GM18858 (cell line): ENCODE measurements around the gene SMARCA1.
"Not testable (repeated sequence)": the region's sequence is repeated elsewhere in the genome, so short reads cannot be mapped to it uniquely, and the experiment has no call there.

Experiments
- ATAC-seq: cut with Tn5 transposase; IDR thresholded peaks from one replicate; pipeline ENCODE4 v1.9.1; 2021; ENCODE audit not compliant: unreplicated experiment

Gene SMARCA1, protein sequence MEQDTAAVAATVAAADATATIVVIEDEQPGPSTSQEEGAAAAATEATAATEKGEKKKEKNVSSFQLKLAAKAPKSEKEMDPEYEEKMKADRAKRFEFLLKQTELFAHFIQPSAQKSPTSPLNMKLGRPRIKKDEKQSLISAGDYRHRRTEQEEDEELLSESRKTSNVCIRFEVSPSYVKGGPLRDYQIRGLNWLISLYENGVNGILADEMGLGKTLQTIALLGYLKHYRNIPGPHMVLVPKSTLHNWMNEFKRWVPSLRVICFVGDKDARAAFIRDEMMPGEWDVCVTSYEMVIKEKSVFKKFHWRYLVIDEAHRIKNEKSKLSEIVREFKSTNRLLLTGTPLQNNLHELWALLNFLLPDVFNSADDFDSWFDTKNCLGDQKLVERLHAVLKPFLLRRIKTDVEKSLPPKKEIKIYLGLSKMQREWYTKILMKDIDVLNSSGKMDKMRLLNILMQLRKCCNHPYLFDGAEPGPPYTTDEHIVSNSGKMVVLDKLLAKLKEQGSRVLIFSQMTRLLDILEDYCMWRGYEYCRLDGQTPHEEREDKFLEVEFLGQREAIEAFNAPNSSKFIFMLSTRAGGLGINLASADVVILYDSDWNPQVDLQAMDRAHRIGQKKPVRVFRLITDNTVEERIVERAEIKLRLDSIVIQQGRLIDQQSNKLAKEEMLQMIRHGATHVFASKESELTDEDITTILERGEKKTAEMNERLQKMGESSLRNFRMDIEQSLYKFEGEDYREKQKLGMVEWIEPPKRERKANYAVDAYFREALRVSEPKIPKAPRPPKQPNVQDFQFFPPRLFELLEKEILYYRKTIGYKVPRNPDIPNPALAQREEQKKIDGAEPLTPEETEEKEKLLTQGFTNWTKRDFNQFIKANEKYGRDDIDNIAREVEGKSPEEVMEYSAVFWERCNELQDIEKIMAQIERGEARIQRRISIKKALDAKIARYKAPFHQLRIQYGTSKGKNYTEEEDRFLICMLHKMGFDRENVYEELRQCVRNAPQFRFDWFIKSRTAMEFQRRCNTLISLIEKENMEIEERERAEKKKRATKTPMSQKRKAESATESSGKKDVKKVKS

DNA sequence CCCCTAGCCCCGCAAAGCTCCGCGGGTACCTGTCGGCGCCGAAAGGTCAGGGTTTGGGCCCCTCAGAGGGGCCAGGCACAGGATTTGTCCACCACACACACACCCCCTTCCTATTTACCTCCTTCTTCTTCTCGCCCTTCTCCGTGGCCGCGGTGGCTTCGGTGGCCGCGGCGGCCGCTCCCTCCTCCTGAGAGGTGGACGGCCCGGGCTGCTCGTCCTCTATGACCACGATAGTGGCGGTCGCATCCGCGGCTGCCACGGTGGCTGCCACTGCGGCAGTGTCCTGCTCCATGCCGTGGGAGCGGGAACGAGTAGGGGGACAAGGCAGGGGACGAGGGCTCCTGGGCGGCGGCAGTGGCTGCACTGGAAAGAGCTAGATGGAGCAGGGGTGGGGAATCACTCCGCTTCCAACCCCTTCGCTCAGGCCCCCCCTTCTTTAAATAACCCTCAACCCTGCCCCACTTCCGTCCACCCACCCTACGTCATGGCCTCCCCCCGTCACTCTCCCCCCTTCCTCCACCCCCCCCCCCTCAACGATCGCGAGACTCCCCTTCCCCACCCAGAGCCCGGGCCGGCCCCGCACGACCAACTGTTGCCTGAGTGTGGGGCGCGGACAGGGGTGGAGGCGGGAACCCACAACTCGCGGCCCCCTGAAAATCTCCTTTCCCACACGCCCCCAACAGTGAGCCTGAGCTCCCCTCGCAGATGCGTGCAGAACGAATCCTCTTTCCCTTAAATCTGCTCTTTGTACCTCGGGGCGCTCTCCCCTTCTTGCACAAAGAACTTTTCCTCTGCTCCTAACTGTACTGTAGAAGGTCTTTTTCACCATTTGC is at the start of gene SMARCA1:
SMARCA1 (minus strand) TSS at position 412 of the 833 bp plus-strand sequence; CDS start at position 292, 120 bp downstream.
- no peak for ATAC-seq

DNA sequence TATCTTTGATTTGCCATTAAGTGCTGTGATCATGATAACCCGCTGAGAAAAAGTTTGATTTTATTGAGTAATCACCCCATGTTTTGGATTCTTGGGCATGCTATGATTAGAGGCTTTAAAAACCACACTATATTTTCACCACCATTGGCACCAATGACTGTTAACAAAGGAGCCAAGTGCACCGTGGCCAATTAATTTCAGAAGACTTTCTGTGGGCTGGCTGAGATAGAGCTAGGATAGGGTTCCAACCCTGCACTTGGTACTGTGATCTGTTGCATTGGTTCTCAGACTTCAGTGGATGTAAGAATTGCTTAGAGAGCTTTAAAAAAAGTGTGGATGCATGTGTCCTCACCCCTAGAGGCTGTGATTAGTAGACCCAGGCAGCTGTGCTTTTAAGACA is 49.1 kb upstream of the SMARCA1 start:
- no peak for ATAC-seq

DNA sequence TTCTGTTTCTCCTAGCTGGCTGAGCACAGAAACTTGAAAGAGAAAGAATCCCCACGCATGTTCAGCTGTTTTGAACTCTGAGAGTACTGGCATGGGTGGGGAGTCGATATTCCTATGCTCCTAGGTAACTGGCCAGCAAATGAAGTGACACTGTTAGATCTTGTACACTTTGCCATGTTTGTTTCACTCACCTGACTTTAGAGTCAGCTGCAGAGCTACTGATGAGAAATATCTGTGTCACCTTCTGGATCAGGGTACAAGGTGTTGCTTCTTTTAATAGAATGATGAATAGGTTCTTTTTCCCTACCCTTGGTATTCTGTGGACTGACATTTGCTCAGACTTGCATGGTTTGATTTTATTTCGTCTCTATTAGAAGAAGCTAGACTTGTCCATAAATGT is 45.1 kb upstream of the SMARCA1 start:
- ATAC-seq = no peak

DNA sequence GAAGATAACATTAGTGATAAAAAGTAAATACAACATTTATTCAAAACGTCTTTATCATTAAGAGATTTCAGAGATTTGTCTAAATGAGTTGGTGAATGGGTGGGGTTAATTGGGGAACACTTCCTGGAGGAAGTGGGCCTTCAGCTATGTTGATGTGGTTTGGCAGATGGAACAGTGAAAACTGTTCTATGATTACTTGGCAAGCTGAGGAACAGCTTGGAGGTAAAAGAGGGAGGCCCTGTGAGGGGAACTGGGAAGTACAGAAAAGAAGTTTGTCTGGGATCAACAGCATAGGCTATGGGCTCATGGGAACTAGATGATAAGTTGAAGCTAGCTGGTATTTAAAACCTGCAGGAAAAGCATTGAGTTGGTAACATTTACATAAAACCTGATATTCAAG is 42.8 kb upstream of the SMARCA1 start:
- no peak for ATAC-seq

DNA sequence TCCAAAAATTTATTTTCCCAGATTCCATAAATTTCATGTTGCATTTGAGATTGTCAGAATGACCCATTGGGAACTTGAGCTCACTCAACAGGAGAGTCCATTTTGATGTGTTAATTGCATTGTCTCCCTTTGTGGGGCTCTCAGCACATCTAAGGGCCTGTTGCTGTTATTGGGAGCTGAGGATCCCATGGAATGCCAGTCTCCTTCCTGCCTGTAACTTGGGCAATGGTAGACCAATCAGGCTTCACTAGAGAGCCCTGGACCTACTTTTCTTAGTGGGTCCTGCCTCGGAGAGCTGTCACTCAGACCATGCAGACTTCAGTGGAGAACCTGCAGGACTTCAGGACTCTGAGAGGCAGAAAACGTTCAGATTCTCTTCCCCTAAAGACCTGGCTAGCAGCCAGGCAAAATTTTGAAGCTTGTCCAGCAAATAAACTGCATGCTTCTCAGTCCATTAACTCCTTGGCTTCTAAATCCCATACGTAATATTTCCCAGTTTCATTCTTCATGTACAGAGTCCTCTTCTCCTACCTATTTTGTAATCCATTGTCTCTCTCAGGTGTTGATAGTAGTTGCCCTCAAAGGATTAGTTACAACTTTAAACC is 41.9 kb upstream of the SMARCA1 start:
- no peak for ATAC-seq

DNA sequence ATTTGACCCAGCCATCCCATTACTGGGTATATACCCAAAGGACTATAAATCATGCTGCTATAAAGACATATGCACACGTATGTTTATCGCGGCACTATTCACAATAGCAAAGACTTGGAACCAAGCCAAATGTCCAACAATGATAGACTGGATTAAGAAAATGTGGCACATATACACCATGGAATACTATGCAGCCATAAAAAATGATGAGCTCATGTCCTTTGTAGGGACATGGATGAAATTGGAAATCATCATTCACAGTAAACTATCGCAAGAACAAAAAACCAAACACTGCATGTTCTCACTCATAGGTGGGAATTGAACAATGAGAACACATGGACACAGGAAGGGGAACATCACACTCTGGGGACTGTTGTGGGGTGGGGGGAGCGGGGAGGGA is 41.1 kb upstream of the SMARCA1 start:
- ATAC-seq = not testable (repeated sequence)

DNA sequence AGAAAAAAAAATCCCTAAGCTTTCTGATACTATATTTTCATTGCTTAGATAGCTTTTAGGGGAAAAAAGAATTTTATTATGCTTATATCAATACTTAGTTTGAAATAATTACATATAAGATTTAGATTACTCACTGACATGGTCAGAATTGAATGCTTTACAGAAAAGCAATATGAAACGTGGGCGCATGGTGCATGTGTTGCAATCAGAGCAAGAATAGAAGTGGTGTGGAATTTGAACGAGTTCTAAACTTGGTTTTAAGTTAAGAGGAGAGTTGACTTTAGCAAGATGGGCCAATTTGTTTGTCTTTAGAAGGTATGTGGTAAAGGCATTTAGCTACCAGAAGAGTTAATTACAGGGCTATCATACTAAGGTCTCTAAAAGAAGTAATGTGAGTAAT is 38.2 kb upstream of the SMARCA1 start:
- no peak for ATAC-seq

DNA sequence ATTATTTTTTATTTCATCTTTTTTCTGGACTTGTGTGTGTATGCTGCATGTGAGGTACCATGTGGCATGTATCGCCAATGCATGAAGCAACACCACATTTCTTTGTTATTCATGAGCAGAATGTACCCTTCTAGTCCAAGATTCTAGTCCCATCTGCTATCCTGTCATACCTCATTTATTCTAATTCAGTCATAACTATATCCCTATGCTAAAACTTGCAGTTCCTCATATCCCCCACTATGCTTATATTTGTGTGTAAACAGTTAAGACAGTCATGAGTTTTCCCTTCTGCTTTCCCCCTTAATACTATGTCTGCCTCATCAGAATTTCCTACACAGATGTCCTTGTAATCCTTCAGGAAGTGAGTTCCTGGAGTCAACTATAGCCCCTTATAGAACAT is 36.5 kb upstream of the SMARCA1 start:
- ATAC-seq = no peak

DNA sequence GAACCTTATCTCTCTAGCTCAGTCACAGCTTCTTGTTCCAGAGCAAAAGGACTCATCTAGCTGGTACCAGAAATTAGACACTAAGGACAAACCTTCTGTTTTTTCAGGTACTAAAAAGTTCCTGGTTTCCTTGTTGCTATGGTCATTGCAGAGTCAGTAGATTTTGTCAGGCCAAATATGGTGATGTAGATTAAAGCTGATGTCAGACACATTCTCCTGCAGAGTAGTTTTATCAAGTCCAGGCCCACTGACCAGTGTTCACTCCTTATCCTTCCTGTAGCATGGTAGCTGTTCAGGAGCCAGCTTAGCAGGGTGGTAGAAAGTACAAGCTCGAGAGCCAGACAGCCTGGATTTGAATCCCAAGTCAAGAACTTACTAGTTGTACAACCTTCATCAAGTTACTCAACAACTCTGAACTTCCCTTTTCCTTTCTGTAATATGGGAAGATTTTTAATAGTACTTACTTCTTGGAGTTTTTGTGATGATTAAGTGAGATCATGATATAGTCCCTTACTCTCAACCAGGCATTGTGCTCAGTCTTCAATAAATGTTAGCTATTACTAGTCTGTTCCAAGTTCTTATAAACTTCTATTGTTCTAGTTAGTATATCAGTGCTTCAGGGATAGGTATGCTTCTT is 34.7 kb upstream of the SMARCA1 start:
- ATAC-seq = no peak

DNA sequence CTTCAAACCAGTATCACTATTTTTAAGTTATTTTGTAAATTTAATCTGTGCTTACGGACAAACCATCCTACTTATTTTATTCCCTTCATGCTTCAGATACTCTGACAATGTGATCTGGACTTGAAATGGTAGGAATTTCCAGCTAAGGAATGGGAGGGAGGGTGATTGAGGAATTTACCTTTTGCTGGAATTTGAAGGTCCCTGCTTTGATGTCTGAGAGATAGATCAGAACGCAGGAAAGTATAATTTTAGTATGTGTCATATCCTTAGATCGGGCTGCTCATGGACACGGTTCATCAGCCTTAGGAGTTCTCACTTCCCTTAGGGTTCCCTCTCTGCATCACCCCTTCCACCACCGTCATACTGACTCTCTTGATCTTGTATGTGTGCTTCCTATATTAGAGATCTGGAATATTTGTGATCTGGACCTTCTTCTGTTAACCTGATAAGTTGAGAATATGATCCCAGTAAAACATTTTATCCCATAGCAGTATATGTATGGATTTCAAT is 33.6 kb upstream of the SMARCA1 start:
- no peak for ATAC-seq

DNA sequence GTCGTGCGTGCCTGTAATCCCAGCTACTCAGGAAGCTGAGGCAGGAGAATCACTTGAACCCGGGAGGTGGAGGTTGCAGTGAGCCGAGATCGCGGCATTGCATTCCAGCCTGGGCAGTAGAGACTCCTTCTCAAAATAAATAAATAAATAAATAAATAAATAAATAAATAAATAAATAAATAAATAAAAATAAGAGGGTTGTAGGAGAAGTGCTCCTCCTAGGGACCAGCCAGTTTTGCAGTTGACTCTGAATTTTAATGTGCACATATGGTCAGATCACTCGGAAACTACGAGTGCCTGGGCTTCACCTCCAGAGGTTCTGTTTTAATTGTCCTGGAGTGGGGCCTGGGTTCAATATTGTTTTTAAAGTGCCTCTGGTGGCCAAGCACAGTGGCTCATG is 31.5 kb upstream of the SMARCA1 start:
- not testable (repeated sequence) for ATAC-seq

DNA sequence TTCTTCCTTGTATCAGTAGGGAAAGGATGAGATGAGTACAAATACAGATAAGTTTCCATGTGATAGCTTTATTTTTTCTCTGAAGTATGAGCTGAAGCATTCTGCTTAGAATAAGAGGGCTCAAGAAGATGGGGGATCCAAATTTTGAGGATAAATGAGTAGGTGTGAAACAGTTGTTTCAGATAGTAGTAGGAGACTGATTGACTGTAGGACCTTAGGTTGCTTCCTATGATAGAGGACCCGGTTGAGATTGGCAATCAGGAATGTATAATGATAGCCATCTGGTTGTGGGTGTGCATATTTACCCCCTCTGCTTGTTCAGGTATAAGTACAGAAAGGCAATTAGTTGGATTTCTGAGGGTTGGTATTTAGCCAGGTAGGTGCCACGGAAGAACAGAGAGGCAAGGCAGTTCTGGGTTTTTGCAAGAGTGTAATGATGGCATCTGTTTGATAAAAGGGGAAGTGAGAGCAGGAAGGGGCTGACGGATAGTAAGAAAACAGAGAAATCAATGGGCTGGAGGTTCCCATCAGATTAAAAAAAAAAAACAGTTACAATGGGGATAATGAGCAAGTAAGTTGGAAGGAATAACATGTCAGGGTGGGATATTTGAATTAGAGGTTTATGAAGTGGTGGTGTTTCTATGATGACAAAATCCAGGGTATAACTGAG is 30.5 kb upstream of the SMARCA1 start:
- ATAC-seq = peak; percentile 97

DNA sequence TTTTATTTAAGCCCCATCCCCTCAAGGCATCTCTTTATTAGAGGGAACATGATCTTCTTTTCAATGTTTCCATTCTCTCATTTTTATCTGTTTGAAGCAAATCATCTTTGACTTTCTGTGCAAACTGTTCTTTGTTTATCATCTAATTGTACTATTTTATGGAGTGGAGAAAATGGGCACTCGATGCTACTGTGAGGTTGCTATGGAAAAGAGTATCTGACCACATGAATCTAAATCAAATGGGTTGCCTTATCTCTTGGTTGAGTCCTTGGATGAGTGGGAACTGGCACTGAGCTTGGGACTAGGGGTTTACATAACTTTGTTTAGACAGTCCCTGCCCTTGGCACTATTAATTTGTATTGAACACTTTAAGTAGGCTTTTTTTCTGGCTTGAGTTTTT is 25.8 kb upstream of the SMARCA1 start:
- no peak for ATAC-seq

DNA sequence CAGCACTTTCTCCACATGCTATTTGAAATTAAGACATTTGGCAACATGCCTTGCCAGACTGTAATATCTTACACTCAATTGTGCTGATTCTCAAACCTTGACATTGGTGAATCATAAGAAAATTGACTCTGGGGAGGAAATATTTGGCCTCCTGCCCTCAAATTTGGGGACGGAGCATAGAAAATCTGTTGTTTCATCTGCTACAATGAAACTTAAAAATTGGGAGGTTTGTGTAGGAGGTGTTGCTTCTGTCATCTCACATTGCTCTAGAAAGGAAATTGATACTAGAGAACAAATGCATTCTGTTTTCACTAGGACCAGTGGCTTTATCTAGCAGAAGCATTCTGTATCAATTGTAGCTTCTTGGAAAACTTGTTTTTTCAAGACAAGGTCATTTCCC is 22.1 kb upstream of the SMARCA1 start:
- no peak for ATAC-seq

DNA sequence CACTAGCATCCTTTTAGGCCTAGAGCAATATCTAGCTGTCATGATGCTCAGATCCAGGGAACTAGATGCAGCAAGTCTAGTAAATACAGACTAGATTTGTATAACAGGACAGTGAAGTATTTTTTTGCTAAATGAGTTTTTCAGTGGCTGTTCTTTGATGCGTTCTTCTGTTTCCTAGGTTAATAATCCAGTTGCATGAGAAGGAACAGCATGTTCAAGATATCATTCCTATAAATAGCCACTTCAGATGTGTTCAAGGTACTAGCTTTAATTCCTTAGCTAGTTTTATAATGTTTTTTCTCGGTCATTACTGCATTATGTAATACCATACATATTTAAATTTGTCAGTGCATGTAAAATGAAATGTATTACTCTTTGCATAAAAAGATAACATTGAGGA is 21.5 kb upstream of the SMARCA1 start:
- no peak for ATAC-seq

DNA sequence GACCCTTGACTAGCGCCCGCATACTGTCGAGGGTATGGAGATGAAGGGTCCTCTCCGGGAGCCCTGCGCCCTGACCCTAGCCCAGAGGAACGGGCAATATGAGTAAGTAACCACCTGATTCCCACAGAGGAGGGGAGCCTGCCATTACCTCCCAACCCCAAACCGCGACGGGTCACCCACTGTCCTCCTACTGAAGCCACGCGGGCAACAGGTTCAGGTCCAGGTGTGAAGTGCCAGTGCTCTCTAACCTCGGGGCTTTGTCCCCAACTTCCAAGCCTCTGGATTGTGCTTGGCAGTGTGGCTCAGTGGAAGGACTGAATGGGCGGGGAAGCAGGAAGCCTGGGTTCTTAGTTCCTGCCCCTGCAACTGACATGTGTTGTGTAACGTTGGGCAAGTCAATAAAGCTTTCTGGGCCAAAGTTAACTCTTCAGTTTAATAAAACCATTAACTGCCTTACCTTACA is 17.5 kb upstream of the SMARCA1 start:
- no peak for ATAC-seq

DNA sequence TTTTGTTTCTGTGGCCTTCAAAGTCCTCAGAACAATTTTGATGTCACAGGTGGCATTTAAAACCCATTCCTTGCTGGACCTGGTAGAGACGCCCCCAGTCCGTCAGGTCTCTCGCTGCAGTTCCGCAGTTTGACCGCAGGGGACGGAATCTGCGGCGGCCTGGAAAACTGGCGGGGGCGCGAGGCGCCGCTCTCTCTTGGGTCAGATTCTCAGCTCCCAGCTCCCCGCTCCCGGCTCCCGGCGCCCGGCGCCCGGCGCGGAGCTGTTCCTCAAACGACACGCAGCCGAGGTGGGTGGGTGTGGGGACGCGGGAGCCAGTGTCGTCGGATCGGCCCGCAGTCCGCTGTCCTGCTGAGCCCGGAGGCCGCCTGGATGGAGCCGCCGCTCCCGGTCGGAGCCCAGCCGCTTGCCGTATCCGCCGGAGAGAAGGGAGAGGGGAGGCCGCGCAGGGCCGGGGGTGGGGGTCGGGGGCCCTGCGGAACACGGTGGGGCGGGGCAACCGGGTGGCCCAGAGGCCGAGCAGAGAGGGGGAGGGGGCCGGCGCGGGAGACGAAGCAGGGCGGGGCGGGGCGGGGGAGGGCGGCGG is 16.9 kb upstream of the SMARCA1 start, which contains the start of gene OCRL:
OCRL (plus strand) TSS at position 192 of the 586 bp plus-strand sequence; CDS start at position 373, 181 bp downstream.
- peak; percentile 93 for ATAC-seq

DNA sequence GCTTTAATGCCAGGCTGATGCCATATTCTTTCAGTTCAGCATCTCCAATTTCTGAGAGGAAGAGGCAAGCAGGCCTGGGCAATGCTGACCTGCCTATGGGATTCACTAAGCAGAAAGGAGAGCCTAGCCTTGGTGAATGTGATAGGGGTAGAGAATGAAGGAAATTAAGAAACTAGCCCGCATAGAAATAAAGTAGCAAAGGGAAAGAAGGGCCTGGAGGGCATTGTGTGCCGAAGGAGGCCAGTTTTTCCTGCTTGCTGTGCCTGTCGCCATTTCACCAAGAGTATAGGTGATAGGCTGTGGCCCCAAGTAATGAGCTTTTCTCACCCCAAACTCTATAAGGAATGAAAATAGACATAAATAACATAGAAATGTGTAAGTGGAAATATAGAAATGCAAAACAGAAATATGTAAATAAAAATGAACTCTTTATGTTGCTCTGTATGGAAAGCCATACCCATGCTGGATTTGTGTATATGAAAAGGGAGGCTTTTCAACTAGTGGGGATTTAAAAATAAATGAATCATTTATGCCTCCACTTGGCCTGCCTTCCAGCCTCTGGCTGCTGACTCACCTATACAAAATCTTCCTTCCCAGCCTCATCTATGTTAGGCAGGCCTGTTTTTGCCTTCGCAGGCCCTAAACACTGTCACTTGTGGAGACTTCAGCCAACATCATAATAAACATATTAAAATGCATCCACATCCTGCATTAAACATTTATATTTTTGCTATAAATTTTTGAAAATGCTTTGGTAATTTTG is 11.7 kb upstream of the SMARCA1 start:
- no peak for ATAC-seq
